NB4 (cell line): ENCODE measurements around the gene TEX14.
A peak's percentile ranks its signal among the peaks of the same experiment; 100 is the strongest.
"Not testable (repeated sequence)": the region's sequence is repeated elsewhere in the genome, so short reads cannot be mapped to it uniquely, and the experiment has no call there.

Experiments
- DNase-seq: peaks from one replicate; pipeline ENCODE4 v3.0.0; 2010; ENCODE audit warnings: low read depth
- H3K4me3 ChIP-seq: one replicate; pipeline ENCODE4 v1.5.1; 2011; ENCODE audit warnings: mild to moderate bottlenecking, low read depth, low read length, moderate library complexity
- MAX ChIP-seq: IDR thresholded peaks from 2 replicates; pipeline ENCODE4 v1.6.1; 2011; ENCODE audit warnings: low read depth, low read length
- MYC ChIP-seq: IDR thresholded peaks from 2 replicates; pipeline ENCODE4 v1.6.1; 2011; ENCODE audit warnings: low read depth, low read length
- POLR2A ChIP-seq: IDR thresholded peaks from 2 replicates; pipeline ENCODE4 v1.6.1; 2011; ENCODE audit warnings: mild to moderate bottlenecking; ENCODE audit not compliant: insufficient read length; ENCODE audit errors: extremely low read depth
- TF ChIP-seq, protein P1 (sequence below): IDR thresholded peaks from one replicate; pipeline ENCODE4 v1.5.1; 2012; ENCODE audit warnings: low read depth, low read length

The TEX14 gene

GRCh38 chr17:58665946-58666857 lies 25.6 kb downstream of the TEX14 start:
- peak overlapping the region; percentile 43 for H3K4me3 ChIP-seq
- TF ChIP-seq, protein P1, sequence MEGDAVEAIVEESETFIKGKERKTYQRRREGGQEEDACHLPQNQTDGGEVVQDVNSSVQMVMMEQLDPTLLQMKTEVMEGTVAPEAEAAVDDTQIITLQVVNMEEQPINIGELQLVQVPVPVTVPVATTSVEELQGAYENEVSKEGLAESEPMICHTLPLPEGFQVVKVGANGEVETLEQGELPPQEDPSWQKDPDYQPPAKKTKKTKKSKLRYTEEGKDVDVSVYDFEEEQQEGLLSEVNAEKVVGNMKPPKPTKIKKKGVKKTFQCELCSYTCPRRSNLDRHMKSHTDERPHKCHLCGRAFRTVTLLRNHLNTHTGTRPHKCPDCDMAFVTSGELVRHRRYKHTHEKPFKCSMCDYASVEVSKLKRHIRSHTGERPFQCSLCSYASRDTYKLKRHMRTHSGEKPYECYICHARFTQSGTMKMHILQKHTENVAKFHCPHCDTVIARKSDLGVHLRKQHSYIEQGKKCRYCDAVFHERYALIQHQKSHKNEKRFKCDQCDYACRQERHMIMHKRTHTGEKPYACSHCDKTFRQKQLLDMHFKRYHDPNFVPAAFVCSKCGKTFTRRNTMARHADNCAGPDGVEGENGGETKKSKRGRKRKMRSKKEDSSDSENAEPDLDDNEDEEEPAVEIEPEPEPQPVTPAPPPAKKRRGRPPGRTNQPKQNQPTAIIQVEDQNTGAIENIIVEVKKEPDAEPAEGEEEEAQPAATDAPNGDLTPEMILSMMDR: no peak
- TF ChIP-seq POLR2A (no peak), MYC (no peak), MAX (no peak)
- peak; percentile 54 for DNase-seq

GRCh38 chr17:58664302-58664701 lies 27.5 kb downstream of the TEX14 start:
- TF ChIP-seq, protein P1: no peak
- TF ChIP-seq POLR2A (no peak), MAX (no peak), MYC (no peak)

DNA sequence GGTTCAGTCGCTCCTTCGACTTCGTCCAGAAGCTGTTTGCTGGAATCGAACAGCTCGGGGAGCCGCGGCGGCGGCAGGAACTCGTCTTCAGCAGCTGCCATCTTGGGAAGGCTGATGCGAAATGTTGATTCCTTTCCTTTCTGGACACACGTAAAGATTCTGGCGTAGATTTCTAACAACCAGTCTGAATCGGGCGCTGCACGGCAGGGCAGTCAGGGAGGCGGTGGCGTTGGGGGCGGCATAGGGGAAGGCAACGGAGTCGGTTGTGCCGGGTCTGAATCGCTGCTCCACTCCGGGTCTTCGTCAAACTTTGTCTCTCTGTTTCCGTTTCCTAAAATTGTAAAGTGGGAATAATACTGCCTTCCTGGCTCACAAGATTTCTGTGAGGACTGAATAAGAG lies 30.3 kb downstream of the TEX14 start:
- DNase-seq: no peak
- no peak overlapping the region for H3K4me3 ChIP-seq
- TF ChIP-seq POLR2A: no peak
- TF ChIP-seq, protein P1: no peak
- no peak for TF ChIP-seq MAX
- TF ChIP-seq MYC: no peak

More at GRCh38 chr17:58664302-58664701, 27.5 kb downstream of the TEX14 start:
- H3K4me3 ChIP-seq: no peak overlapping the region
- DNase-seq: no peak

DNA sequence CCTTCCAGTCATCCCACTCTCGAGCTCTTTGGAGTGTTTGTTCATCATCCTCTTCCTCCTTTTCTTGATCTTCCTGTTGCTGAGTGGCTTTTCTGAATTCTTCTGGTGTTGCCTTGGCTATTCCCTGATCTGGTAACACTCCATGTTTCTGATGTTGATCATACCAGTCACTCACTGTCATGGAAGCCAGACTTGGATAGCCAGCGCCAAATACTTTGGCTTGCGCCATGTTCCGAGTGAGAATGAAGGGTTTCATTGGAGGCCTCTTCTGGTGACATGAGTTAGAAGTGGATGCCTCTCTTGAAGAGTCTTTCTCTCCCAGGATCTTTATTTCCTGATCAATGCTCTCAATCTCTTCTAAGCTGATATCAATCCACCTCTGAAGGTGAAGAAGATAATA lies 31.2 kb downstream of the TEX14 start:
- H3K4me3 ChIP-seq: no peak overlapping the region
- no peak for TF ChIP-seq MYC
- TF ChIP-seq, protein P1: no peak
- no peak for DNase-seq

- peak overlapping the region; percentile 61 for H3K4me3 ChIP-seq
- DNase-seq: not testable (repeated sequence)
Observed at GRCh38 chr17:58659714-58660084, 32.1 kb downstream of the TEX14 start.

- TF ChIP-seq MYC: no peak
- TF ChIP-seq, protein P1: no peak
- TF ChIP-seq POLR2A: peak; percentile 100
- DNase-seq: peak; percentile 92
- H3K4me3 ChIP-seq: peak overlapping the region; percentile 61
Observed at GRCh38 chr17:58658804-58659713, 32.8 kb downstream of the TEX14 start.

DNA sequence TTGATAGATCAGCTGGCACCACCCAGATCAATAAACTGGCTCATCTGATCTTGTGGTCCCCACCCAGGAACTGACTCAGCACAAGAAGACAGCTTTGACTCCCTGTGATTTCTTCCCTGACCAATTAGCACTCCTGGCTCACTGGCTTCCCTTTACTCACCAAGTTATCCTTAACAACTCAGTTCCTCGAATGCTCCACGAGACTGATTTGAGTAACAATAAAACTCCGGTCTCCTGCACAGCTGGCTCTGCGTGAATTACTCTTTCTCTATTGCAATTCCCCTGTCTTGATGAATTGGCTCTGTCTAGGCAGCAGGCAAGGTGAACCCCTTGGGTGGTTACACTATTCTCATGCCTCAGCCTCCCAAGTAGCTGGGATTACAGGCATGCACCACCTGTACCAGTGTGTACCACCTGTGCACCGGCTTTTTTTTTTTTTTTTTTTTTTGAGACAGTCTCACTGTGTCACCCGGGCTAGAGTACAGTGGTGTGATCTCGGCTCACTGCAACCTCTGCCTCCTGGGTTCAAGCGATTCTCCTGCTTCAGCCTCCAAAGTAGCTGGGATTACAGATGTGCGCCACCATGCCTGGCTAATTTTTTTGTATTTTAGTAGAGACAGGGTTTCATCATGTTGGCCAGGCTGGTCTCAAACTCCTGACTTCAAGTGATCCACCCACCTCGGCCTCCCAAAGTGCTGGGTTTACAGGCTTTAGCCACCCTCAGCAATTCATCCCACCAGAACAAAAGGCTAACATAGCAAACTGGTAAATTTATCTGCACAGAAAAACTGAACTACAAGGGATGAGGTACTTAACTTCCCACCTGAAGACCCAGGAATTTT lies 33.7 kb downstream of the TEX14 start:
- H3K4me3 ChIP-seq: not testable (repeated sequence)
- peak; percentile 25 for DNase-seq
